HG02610 (cell line): ENCODE measurements around the gene CGA.
A peak's percentile ranks its signal among the peaks of the same experiment; 100 is the strongest.
"Not testable (repeated sequence)": the region's sequence is repeated elsewhere in the genome, so short reads cannot be mapped to it uniquely, and the experiment has no call there.

Experiments used
- ATAC-seq: cut with Tn5 transposase; IDR thresholded peaks from one replicate; pipeline ENCODE4 v1.9.1; 2021; ENCODE audit warnings: mild to moderate bottlenecking, moderate library complexity; ENCODE audit not compliant: unreplicated experiment

The CGA gene

DNA sequence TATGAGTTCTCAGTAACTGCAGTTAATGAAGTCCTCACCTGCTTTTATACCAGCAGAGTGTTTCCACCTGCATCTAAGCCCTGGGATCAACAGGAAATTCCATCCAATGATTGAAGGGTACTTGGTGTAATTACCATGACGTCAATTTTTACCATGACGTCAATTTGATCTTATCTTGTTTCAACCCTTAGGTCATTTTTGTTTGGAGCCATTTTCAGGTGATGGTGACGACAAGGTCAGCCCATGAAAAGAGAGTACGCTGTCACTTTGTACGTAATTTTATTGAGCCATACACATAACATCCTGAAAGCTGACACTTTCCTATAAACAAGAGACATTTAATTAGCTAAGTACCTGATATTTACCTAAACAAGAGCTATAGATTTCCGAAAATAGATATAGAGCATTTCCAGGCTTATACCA, at the start of gene CGA:
TSS of gene CGA (minus strand) at position 20 of the 423 bp plus-strand sequence. CDS start 6,906 bp downstream, outside the sequence.
- ATAC-seq: no peak

DNA sequence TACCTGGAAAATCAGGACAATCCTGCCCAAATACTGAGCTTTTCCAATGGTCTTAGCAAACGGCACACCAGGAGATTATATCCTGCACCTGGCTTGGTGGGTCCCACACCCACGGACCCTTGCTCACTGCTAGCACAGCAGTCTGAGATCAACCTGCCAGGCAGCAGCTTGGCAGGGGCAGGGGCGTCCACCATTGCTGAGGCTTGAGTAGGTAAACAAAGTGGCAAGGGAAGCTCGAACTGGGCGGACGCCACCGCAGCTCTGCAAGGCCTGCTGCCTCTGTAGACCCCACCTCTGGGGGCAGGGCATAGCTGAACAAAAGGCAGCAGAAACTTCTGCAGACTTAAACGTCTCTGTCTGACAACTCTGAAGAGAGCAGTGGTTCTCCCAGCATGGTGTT, 45.0 kb upstream of the CGA start:
- not testable (repeated sequence) for ATAC-seq

DNA sequence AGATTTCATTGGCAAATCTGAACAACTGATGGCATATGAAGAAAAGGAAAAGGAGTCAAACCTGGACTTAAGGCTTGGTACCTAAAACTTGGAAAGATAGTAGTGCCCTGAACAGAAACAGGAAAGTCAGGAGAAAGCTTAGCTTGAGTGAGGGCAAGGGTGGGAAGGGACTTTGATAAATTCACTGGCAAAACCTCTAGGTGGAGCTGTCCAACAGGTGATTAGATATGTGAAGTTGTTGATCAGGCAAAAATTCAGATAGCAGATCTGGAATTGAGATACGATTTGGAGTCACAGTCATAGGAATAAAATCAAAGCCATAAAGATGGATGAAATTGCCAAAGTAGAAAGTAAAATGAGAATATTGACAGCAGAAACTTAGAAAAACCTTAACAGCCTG, 44.3 kb upstream of the CGA start:
- peak; percentile 74 for ATAC-seq

DNA sequence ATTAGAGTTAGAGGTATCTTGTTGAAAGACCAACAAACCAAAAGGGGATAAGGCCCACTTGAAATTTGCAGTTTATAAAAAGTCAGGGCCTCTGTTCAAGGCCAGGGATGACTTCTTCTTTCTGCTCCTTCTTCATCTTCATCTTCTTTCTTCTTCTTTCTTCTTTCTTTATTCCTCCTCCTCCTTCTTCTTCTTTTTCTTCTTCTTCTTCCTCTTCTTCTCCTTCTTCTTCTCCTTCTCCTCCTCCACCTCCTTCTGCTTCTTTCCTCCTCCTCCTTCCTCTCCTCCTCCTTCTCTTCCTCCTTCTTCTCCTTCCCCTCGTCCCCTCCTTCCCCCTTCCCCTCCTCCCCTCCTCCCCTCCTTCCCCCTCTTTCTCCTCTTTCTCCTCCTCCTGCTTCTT, 42.1 kb upstream of the CGA start:
- no peak for ATAC-seq

DNA sequence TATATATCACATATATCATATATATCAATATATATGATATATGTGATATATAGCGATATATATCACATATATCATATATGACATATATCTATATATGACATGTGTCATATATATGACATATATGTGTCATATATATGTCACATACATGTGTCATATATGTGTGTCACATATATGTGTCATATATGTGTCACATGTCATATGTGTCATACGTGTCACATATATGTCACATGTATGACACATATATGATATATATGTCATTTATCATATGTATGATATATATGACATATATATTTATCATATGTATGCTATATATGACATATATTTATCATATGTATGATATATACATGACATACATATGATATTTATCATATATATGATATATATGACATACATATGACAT, 32.8 kb upstream of the CGA start:
- ATAC-seq: no peak

DNA sequence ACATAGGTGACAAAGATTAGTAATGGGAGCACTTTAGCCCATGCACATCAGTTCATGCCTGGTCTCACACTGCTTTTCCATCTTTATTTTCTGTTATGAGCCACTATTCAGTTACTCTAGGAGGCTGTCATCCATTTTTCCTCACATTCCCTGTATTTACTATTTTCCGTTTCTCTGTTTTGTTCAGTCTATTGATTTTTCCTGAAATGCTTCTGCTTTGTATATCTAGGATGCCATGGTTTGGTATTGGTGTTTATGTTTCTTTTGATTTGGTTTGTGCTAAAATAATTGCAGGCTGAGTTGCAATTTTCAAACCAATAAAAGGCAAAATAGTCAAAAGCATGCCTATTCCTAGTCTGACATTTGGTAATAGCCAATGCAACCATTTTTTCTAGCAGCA, 31.6 kb upstream of the CGA start:
- no peak for ATAC-seq

DNA sequence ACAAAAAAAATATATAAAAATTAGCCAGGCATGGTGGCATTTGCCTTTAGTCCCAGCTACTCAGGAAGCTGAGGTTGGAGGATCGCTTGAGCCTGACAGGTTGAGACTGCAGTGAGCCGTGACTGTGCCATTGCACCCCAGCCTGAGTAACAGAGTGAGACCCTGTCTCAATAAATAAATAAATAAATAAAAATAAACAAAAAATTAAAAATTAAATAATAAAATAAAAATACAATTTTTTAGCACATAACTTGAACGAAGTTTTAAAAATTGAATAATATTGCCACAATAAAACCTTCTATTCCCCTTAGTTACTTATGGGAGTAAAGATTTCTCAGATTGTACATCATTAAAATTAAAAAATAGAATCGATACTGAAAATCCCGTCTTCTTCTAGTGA, 29.2 kb upstream of the CGA start:
- ATAC-seq: no peak

DNA sequence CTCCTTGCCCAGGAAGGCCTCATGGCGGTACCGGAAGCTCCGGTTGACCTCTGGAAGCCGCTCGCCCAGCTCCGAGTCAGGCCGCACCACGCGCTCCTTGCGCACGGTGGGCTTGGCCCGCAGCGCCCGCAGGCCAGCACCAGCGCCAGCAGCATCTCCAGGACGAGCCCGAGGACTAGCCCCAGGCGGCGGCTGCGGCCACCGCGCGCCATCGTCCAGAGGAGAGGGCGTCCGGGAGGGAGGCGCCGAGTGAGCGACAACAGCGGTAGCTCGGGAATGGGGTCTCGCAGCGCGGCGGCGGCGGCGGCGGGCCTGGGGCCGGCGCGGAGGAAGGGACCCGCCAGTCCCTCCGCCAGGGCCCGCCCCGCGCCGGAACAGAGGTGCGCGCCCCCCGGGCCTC, 27.6 kb upstream of the CGA start:
- no peak for ATAC-seq

DNA sequence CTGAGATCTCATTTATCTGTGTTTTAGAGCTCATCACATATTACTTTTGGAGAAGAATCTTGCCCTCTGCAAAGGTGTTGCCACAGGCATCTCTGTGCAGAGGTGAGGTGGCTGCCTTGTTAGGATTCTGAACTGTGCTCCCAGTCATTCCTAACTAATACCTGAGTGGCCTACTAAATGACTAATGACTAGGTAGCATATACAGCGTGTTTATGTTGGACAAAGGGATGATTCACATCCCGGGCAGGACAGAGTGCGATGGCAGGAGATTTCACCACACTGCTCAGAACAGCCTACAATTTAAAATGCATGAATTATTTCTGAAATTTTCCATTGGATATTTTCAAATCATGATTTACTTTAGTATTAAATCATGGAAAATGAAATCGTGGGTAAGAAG, 23.1 kb upstream of the CGA start:
- ATAC-seq: no peak

DNA sequence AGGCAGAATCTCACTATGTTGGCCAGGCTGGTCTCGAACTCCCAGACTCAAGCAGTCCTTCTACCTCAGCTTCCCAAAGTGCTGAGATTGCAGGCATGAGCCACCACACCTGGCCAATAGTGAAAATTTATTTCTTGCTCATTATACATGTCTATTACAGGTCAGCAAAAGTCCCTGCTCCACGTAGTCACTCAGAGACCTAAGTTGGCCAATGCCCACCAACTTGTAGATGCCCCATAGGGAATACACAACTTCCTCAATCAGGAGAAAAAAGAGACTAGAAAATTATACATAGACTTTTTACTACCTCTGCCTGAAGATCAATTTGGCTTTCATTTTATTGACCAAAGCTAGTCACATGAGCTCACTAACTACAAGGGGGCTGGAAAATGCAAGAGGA, 22.0 kb upstream of the CGA start:
- ATAC-seq: no peak

DNA sequence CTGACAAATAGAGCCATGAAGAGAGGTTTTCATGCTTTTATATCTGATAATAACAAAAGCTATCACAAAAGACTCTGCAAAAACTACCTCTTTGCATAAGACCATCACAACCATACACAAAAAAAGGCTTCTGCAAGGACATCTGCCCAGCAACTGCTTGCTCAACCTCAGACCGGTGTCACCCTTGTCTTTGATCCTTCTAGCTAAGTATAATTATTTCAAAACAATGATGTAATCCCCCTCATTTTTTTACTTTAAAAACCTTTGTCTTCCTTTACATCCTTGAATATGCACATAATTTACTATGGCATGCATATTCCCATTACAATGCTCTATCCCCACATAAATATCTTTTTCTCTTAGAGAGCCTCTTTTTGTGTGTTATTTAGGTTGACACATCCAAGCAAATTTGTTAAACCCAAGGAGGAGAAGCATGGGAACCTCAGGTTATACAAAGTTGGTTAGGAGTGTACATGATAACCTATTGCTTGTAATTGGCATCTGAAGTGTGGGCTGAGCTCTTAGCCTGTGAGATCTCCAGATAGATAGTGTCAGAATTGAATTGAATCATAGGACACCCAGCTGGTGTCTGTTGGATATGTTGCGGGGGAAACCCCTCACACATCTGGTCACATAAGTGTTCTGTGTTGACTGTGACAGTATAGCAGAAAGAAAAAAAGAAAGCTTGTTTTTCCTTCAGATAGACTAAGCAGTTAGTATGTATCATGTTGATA, 20.7 kb upstream of the CGA start:
- ATAC-seq: peak; percentile 97

DNA sequence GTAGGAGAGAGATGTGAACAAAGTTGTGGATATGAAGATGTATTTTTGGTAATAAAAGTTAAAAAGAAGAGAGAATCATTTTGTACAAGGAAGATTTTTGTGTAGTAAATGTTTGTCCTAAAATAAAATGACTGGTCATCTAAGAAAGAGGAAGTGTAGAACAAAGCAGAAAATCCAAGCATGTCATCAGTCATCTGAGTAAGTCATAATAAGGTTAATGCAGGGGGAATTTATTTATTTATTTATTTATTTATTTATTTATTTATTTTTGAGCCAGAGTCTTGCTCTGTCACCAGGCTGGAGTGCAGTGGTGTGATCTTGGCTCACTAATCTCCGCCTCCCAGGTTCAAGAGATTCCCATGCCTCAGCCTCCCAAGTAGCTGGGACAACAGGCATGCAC, 15.7 kb upstream of the CGA start:
- ATAC-seq: no peak

DNA sequence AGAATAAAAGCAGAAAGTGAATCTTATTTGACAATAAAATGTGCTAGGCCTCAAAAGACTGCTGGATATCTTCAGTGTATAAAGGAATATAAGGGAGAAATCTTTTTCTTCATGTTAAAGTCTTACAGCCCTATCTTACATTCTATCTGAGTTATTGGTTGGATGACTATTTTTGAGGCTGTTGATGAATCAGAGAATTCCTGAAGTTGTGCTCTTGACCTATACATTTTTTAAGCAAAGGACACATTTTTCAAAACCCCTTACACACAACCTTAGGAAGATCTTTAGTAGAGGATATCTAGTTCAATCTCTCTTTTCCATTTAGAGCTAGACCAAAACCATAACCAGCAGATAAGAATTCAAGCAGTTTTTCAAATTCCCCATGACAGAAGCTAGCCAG, 10.9 kb upstream of the CGA start:
- no peak for ATAC-seq

DNA sequence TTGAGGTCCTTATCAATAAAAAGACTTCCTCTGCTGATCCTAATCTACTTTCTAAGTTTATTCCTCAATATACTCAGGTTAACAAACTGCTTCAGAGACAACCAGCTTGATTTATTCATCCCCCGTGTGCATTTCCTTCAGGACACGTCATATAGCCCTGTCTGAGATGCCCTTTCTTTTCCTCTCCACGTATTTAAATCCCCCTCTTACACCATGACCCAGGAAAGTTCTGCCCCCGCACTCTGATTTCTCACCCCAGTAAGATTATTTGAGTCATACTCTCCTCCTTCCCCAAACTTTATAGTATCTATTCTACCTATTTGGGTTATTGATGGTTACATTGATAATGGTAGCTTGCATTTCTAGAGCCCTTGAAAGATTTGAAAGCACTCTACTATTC, 9.8 kb upstream of the CGA start:
- ATAC-seq: no peak

DNA sequence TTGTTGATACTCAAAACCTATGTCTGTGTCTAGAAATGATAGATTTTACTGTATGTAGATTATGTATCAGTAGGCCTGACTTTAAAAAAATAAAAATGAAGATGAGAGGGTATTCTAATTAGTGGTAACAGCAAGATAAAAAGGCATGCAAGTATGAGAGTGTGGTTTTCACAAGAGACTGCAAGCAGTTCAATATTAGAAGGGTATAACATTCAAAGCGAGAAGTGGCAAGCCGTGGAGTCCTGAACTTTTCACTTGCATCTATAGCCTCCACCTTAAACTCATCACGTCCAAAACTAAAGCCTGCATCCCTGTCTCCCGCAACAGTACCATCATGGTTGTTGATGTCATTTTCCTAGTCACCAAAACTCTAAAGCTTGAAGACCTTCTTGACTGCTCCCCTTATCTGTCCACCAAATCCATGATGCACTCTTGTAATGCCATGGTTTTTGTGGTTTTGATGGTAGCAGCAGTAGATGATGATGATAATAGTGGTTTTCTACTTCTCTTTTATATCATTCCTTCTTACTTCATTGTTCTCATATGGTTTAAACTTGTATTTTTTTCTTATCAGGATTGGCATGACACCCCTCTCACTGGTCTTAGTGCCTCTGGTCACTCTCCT, 9.2 kb upstream of the CGA start:
- peak; percentile 47 for ATAC-seq

DNA sequence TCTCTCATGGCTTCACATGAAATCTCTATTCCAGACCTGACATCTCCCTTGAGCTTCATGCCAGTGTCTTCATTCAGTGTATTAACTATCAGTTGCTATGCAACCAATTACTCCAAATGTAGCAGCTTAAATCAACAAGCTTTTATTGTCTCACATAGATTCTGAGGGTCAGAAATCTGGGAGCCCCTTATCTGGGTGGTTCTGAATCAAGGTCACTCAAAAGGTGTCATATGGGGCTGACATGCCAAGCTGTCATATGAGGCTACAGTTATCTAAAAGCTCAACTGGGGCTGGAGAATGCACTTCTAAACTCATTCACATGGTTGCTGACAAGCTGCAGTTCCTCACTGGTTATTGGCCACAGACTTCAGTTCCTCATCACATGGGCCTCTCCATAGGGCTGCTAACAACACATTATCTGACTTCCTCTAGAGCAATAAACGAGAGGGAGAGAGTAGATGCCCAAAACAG, 7.3 kb upstream of the CGA start:
- ATAC-seq: no peak

DNA sequence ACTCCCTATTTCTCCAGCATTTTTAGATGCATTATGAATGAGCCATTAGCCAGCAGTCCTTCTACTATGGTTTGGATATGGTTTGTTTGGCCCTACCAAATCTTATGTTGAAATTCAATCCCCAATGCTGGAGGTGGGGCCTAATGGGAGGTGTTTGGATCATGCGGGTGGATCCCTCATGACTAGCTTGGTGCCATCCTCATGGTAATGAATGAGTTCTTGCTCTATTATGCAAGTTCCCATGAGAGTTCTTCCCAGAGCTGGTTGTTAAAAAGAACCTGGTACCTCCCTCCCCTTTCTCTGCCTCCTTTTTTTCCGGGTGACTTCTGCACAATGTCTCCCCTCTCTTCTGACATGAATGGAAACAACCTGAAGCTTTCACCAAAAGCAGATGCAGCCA, 6.2 kb upstream of the CGA start:
- ATAC-seq: no peak

DNA sequence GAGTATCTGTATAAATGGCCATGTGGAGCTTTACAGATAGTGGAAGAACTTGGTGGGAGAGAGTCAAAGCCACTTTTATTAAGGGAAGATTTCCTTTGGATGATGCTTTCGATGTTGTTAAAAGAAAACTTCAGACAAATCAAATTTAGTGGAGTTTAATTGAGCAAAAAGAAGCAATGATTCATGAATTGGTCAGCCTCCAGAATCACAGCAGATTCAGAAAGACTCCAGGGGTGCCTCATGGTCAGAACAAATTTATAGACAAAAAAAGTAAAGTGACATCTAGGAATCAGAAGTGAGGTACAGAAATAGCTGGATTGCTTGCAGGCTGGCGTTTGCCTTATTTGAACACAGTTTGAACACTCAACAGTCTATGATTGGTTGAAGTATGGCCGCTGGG, 5.3 kb upstream of the CGA start:
- ATAC-seq: no peak

DNA sequence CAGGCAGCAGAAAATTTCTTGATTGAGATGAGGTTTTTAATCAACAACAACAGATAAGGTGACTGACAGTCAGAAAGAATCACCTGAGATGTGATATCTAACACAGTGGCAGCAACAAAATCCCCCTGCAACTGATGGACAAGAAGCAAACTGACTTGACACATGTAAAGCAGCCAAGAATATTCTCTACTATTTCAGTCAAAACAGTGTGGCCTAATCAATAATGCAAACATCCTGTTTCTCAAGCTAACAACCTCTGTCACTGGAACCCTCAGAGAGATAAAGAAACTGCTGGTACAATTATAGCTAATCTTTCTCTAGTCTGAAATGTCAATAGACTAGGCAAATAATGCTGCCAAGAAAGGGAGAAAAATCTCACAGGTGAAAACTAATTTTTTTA, 4.6 kb upstream of the CGA start:
- ATAC-seq: peak; percentile 67

DNA sequence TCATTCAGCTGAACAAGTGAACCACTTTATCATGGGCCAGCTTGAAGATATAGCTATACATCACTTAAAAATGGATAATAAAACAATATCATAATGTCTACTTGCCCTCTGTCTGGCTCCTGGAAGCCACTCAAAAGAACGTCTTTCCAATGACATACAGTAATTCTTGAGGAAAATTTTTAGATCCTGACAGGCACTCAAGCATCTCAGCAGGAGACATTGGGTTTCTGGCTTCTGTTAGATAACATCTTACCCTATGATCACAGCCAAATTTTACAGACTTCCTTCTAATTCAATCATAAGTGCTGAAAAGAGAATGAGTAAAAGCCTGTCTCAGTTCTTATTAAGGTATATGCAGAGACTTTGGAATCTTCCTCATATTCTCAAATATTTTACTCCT, 330 bp downstream of the CGA start:
- ATAC-seq: no peak

DNA sequence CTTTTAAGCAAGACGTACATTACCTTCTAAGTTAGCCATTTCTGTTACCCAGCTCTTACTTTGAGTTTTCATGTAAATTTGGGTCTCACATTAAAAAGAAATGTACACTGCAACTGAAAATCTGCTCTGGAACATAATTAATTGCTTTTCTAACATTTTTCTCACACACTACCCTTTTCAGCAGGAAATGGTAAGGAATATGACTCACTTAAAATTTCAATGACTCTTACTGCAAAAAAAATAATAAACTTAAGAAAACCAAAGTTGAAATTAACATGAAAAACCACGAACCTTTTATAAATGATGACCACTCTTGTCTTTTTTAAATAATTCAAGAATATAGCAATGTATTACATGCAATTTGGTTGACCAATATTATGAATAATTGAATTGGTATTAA, 1.3 kb downstream of the CGA start:
- ATAC-seq: no peak

DNA sequence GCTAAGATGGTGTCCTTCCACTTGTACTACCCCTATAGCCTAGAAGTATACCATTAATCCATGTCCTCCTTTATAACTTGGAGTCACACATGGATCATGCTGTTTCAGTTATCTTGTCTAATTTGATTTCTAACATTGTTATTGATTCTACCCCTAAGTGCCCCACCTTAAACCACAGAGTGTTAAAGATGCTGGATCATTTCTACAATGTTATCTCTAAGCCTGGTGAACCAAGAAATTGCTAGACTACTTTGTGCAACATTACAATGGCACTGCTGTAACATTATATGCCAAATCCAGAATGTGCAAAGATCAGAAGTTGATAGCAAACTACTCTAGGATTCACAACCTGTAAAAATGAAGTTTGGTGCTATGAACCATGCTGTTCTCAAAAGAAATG, 1.7 kb downstream of the CGA start:
- no peak for ATAC-seq

DNA sequence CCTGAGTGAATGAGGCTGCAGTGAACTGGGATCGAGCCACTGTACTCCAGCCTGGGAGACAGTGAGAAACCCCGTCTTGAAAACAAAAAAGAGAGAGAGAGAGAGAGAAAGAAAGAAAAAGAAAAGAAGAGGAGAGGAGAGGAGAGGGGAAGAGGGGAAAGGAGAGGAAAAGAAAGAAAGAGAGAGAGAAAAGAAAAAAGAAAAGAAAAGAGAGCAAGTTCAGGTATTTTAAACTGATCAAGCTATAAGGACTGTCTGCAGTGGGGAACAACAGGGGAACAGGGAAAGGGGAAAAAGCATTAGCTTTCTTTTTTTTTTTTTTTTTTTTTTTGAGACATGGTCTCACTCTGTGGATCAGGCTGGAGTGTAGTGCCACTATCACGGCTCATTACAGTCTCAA, 2.5 kb downstream of the CGA start:
- no peak for ATAC-seq
